NCI-H82 treated with DMSO at 0.1 percent for 48 hours (cell line): Measurements from ENCODE around the gene MCFD2.

Experiments used
- DNase-seq: peaks from one replicate; lab custom pipeline; 2025; ENCODE audit not compliant: unreplicated experiment; lab: John Stamatoyannopoulos, UW

The MCFD2 gene

GRCh38 chr2:46939626-46940359 is 24.2 kb upstream of the MCFD2 start:
- DNase-seq = no peak

- DNase-seq = no peak
These were observed 21.9 kb upstream of the MCFD2 start for GRCh38 chr2:46937471-46937901.

GRCh38 chr2:46936566-46936965 is 21.0 kb upstream of the MCFD2 start:
- DNase-seq = no peak

- DNase-seq = no peak
These were observed 19.5 kb upstream of the MCFD2 start for GRCh38 chr2:46935071-46935470.

- DNase-seq = no peak
These were observed 14.0 kb upstream of the MCFD2 start for GRCh38 chr2:46929612-46930011.

- no peak for DNase-seq
These were observed 11.3 kb upstream of the MCFD2 start for GRCh38 chr2:46926863-46927262.

GRCh38 chr2:46925474-46926351 is 10.1 kb upstream of the MCFD2 start:
- no peak for DNase-seq

- no peak for DNase-seq
These were observed 9.0 kb upstream of the MCFD2 start for GRCh38 chr2:46924608-46925007.

GRCh38 chr2:46924038-46924437 is 8.4 kb upstream of the MCFD2 start:
- DNase-seq = no peak

- no peak for DNase-seq
These were observed 7.5 kb upstream of the MCFD2 start for GRCh38 chr2:46923041-46923528.

- no peak for DNase-seq
These were observed 7.0 kb upstream of the MCFD2 start for GRCh38 chr2:46922606-46923005.

GRCh38 chr2:46921676-46922448 is 6.3 kb upstream of the MCFD2 start:
- DNase-seq = no peak

GRCh38 chr2:46917628-46918027 is 2.0 kb upstream of the MCFD2 start:
- no peak for DNase-seq

- peak; percentile 66 for DNase-seq
These were observed 415 bp upstream of the MCFD2 start for GRCh38 chr2:46915811-46916630.

GRCh38 chr2:46914578-46915230 is 902 bp downstream of the MCFD2 start:
- DNase-seq = no peak

GRCh38 chr2:46913471-46914381 is 1.9 kb downstream of the MCFD2 start:
- no peak for DNase-seq

GRCh38 chr2:46909771-46910419 is 5.7 kb downstream of the MCFD2 start:
- no peak for DNase-seq

- DNase-seq = no peak
These were observed 6.5 kb downstream of the MCFD2 start for GRCh38 chr2:46909150-46909549.
